HCT116 (cell line): Measurements from ENCODE around the gene NKAIN4.

Source experiments
- EZH2 ChIP-seq: fragments of 200-600 bp; sonication (generic); IDR thresholded peaks from 2 replicates; pipeline ENCODE4 v1.6.1; 2017; ENCODE audit warnings: antibody characterized with exemption, mixed run types
- EZH2phosphoT487 ChIP-seq: fragments of 200-600 bp; IDR thresholded peaks from 2 replicates; pipeline ENCODE4 v1.6.1; 2018; ENCODE audit warnings: antibody characterized with exemption, borderline replicate concordance
- JUND ChIP-seq: IDR thresholded peaks from 2 replicates; pipeline ENCODE4 v1.6.1; 2012
- POLR2A ChIP-seq: IDR thresholded peaks from 2 replicates; pipeline ENCODE4 v1.7.0; 2011; ENCODE audit warnings: borderline replicate concordance; ENCODE audit not compliant: insufficient read depth, insufficient read length; ENCODE audit errors: extremely low read depth
- POLR2AphosphoS5 ChIP-seq: IDR thresholded peaks from 2 replicates; pipeline ENCODE4 v1.6.1; 2011; ENCODE audit warnings: mild to moderate bottlenecking, low read depth, low read length, moderate library complexity
- RAD21 ChIP-seq: IDR thresholded peaks from 2 replicates; pipeline ENCODE4 v1.6.1; 2012; ENCODE audit warnings: low read depth, mild to moderate bottlenecking
- SIN3A ChIP-seq: IDR thresholded peaks from 2 replicates; pipeline ENCODE4 v1.6.1; 2012; ENCODE audit warnings: low read depth
- TCF7L2 ChIP-seq: IDR thresholded peaks from 2 replicates; pipeline ENCODE4 v1.7.0; 2011; ENCODE audit warnings: borderline replicate concordance, inconsistent platforms; ENCODE audit not compliant: insufficient read depth, insufficient read length; ENCODE audit errors: extremely low read depth
- TF ChIP-seq, protein P1 (sequence below), 3 experiments: fragments of 200-600 bp in 1 of 3; sonication (generic) in 1 of 3; IDR thresholded peaks in 2 of 3; conservative IDR thresholded peaks in 1 of 3; 2 replicates each; pipeline ENCODE4 v1.5.1; 2012 to 2017; ENCODE audit warnings: low read depth in 2 of 3, low read length in 2 of 3, antibody characterized with exemption in 1 of 3, borderline replicate concordance in 1 of 3, control low read depth in 1 of 3, mild to moderate bottlenecking in 1 of 3, mixed read lengths in 1 of 3, mixed run types in 1 of 3, moderate library complexity in 1 of 3; ENCODE audit not compliant: insufficient read depth in 1 of 3
- TF ChIP-seq, protein P2 (sequence below): IDR thresholded peaks from 2 replicates; pipeline ENCODE4 v1.6.1; 2012
- TF ChIP-seq, protein P3 (sequence below): IDR thresholded peaks from 2 replicates; pipeline ENCODE4 v1.6.1; 2012; ENCODE audit warnings: low read depth
- TF ChIP-seq, protein P4 (sequence below): IDR thresholded peaks from 2 replicates; pipeline ENCODE4 v1.6.1; 2011; ENCODE audit warnings: mild to moderate bottlenecking, low read length, moderate library complexity; ENCODE audit not compliant: insufficient replicate concordance; ENCODE audit errors: extremely low read depth

DNA sequence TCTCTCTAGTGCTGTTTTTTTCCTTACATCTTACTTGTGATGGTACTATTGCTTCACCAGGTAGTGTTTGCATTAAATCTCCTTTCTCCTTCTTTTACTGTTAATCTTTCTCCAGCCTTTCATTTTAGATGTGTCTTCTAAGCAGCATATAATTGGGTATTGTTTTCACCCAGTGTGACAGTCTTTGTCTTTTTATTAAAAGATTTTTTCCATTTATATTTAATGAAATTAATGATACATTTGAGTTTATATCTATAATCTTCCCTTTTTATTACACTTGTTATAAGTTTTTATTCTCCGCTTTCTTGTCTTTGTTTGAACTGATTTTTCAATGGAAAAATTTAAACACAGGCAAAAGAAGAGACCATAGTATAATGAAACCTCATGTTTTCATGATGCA is 47.4 kb upstream of the NKAIN4 start:
- TF ChIP-seq POLR2A (no peak), JUND (no peak), RAD21 (no peak), POLR2AphosphoS5 (no peak), TCF7L2 (no peak), EZH2 (no peak), SIN3A (no peak), EZH2phosphoT487 (no peak)
- TF ChIP-seq, protein P1, sequence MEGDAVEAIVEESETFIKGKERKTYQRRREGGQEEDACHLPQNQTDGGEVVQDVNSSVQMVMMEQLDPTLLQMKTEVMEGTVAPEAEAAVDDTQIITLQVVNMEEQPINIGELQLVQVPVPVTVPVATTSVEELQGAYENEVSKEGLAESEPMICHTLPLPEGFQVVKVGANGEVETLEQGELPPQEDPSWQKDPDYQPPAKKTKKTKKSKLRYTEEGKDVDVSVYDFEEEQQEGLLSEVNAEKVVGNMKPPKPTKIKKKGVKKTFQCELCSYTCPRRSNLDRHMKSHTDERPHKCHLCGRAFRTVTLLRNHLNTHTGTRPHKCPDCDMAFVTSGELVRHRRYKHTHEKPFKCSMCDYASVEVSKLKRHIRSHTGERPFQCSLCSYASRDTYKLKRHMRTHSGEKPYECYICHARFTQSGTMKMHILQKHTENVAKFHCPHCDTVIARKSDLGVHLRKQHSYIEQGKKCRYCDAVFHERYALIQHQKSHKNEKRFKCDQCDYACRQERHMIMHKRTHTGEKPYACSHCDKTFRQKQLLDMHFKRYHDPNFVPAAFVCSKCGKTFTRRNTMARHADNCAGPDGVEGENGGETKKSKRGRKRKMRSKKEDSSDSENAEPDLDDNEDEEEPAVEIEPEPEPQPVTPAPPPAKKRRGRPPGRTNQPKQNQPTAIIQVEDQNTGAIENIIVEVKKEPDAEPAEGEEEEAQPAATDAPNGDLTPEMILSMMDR (IDR thresholded peaks at IDR 0.05 in 2 of 3, conservative IDR thresholded peaks at IDR 0.05 in 1 of 3; ENCODE audit: borderline replicate concordance in 1 of 3, insufficient read depth in 1 of 3, low read depth in 2 of 3, low read length in 2 of 3), result no peak
- TF ChIP-seq, protein P2, sequence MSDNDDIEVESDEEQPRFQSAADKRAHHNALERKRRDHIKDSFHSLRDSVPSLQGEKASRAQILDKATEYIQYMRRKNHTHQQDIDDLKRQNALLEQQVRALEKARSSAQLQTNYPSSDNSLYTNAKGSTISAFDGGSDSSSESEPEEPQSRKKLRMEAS, result no peak
- TF ChIP-seq, protein P3, sequence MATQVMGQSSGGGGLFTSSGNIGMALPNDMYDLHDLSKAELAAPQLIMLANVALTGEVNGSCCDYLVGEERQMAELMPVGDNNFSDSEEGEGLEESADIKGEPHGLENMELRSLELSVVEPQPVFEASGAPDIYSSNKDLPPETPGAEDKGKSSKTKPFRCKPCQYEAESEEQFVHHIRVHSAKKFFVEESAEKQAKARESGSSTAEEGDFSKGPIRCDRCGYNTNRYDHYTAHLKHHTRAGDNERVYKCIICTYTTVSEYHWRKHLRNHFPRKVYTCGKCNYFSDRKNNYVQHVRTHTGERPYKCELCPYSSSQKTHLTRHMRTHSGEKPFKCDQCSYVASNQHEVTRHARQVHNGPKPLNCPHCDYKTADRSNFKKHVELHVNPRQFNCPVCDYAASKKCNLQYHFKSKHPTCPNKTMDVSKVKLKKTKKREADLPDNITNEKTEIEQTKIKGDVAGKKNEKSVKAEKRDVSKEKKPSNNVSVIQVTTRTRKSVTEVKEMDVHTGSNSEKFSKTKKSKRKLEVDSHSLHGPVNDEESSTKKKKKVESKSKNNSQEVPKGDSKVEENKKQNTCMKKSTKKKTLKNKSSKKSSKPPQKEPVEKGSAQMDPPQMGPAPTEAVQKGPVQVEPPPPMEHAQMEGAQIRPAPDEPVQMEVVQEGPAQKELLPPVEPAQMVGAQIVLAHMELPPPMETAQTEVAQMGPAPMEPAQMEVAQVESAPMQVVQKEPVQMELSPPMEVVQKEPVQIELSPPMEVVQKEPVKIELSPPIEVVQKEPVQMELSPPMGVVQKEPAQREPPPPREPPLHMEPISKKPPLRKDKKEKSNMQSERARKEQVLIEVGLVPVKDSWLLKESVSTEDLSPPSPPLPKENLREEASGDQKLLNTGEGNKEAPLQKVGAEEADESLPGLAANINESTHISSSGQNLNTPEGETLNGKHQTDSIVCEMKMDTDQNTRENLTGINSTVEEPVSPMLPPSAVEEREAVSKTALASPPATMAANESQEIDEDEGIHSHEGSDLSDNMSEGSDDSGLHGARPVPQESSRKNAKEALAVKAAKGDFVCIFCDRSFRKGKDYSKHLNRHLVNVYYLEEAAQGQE, result no peak
- TF ChIP-seq, protein P4, sequence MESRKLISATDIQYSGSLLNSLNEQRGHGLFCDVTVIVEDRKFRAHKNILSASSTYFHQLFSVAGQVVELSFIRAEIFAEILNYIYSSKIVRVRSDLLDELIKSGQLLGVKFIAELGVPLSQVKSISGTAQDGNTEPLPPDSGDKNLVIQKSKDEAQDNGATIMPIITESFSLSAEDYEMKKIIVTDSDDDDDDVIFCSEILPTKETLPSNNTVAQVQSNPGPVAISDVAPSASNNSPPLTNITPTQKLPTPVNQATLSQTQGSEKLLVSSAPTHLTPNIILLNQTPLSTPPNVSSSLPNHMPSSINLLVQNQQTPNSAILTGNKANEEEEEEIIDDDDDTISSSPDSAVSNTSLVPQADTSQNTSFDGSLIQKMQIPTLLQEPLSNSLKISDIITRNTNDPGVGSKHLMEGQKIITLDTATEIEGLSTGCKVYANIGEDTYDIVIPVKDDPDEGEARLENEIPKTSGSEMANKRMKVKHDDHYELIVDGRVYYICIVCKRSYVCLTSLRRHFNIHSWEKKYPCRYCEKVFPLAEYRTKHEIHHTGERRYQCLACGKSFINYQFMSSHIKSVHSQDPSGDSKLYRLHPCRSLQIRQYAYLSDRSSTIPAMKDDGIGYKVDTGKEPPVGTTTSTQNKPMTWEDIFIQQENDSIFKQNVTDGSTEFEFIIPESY, result no peak
